ENCODE results near the gene RMRP.

The RMRP gene

DNA sequence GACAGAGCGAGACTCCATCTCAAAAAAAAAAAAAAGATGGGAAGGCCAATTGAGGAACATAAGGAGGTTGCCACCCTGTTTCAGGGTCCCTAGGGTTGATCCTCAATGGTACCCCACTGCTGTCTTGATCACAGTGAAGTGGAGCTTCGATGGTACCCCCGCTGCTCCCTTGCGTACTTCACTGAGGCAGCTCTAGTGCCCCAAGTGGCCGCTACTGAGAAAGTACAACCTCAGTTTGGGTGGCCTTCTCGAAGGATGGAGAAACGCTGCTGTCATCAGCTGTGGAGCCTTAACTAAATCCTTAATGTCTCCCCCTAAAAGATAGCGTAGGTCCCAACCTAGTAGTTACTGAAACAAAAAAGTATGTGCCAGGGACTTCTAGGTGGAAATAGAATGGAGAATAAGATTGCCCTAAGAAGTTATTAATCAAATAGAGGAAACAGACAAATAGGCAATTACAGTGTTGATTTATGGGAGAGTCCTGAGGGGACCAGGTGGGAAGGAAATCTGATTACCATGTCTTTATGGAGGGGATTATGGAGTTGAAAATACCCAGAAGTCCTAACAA lies 46.5 kb downstream of the RMRP start:
- Histone ChIP-seq H3F3A (ENCODE audit: insufficient read depth, low read length) (no peaks in the 10 kb centered on the region), H3K4me2 (ENCODE audit: low read length) (no peak overlapping the region), H3K27ac (ENCODE audit: low read depth, low read length, poor library complexity, severe bottlenecking) (peak overlapping the region; percentile 7), H4K20me1 (ENCODE audit: insufficient read depth, low read length) (no peaks in the 10 kb centered on the region), H3K9ac (ENCODE audit: low read length) (no peak overlapping the region), H3K27me3 (ENCODE audit: insufficient read depth, low read length) (no peaks in the 10 kb centered on the region), H3K4me3 (ENCODE audit: low read depth, low read length, poor library complexity, severe bottlenecking) (no peak overlapping the region), H2AFZ (ENCODE audit: low read length) (no peak overlapping the region), H3K4me1 (ENCODE audit: insufficient read depth, low read length, severe bottlenecking) (peaks cover 47% of the 10 kb centered on the region), H3K9me3 (ENCODE audit: low read length) (no peaks in the 10 kb centered on the region), H3K36me3 (ENCODE audit: insufficient read depth, low read length) (peaks cover 90% of the 10 kb centered on the region; the same call in 1 of the 2 replicates), H3K79me2 (ENCODE audit: insufficient read depth, low read length) (peaks cover 7% of the 10 kb centered on the region; the same call in 1 of the 2 replicates), H3K9me2 (ENCODE audit: low read depth, low read length) (no peaks in the 10 kb centered on the region)
- no peak for TF ChIP-seq EZH2 (IDR thresholded peaks at IDR 0.05; ENCODE audit: borderline replicate concordance, low read length)
- TF ChIP-seq CTCF (IDR thresholded peaks at IDR 0.05; ENCODE audit: low read length): peak; percentile 76

DNA sequence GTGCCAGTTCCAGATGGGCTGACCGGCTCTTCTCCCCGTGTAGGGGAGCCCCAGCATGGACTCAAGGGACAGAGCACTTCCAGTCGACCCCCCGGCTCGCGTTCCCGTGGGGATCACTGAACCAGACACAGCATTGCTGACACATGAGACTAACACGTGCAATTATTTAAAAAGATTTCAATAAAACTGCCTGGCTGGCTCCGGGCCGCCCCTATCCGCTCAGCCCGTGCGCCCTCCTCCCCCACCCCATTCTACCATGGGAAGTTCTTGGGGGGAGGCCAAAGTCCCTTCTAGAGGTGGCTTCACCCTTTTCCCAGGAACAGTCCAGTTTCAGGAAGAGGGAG lies 48.0 kb downstream of the RMRP start:
- no peaks in the 10 kb centered on the region for H3F3A ChIP-seq (ENCODE audit: insufficient read depth, low read length)
- H3K4me3 ChIP-seq (ENCODE audit: low read depth, low read length, poor library complexity, severe bottlenecking): no peak overlapping the region
- H4K20me1 ChIP-seq (ENCODE audit: insufficient read depth, low read length): no peaks in the 10 kb centered on the region

GRCh38 chr9:35609001-35609819 lies 48.6 kb downstream of the RMRP start:
- Histone ChIP-seq H3K79me2 (ENCODE audit: insufficient read depth, low read length) (peaks cover 11% of the 10 kb centered on the region; the same call in 1 of the 2 replicates), H3K4me3 (ENCODE audit: low read depth, low read length, poor library complexity, severe bottlenecking) (no peak overlapping the region), H3K4me1 (ENCODE audit: insufficient read depth, low read length, severe bottlenecking) (peaks cover 45% of the 10 kb centered on the region), H3K9me2 (ENCODE audit: low read depth, low read length) (no peaks in the 10 kb centered on the region), H3K9ac (ENCODE audit: low read length) (peak overlapping the region; percentile 62), H3K4me2 (ENCODE audit: low read length) (peak overlapping the region; percentile 57), H3K27me3 (ENCODE audit: insufficient read depth, low read length) (no peaks in the 10 kb centered on the region), H3K9me3 (ENCODE audit: low read length) (no peaks in the 10 kb centered on the region), H4K20me1 (ENCODE audit: insufficient read depth, low read length) (no peaks in the 10 kb centered on the region), H3K27ac (ENCODE audit: low read depth, low read length, poor library complexity, severe bottlenecking) (peak overlapping the region; percentile 92), H3F3A (ENCODE audit: insufficient read depth, low read length) (no peaks in the 10 kb centered on the region), H2AFZ (ENCODE audit: low read length) (no peak overlapping the region), H3K36me3 (ENCODE audit: insufficient read depth, low read length) (peaks cover 70% of the 10 kb centered on the region; the same call in 1 of the 2 replicates)
- TF ChIP-seq EZH2 (IDR thresholded peaks at IDR 0.05; ENCODE audit: borderline replicate concordance, low read length) (no peak), CTCF (IDR thresholded peaks at IDR 0.05; ENCODE audit: low read length) (no peak)

More for the DNA sequence above, 48.0 kb downstream of the RMRP start:
- Histone ChIP-seq H3K27ac (ENCODE audit: low read depth, low read length, poor library complexity, severe bottlenecking) (peak overlapping the region; percentile 92), H3K9me3 (ENCODE audit: low read length) (no peaks in the 10 kb centered on the region), H2AFZ (ENCODE audit: low read length) (no peak overlapping the region), H3K4me2 (ENCODE audit: low read length) (peak overlapping the region; percentile 57), H3K79me2 (ENCODE audit: insufficient read depth, low read length) (peaks cover 11% of the 10 kb centered on the region; the same call in 1 of the 2 replicates), H3K27me3 (ENCODE audit: insufficient read depth, low read length) (no peaks in the 10 kb centered on the region), H3K4me1 (ENCODE audit: insufficient read depth, low read length, severe bottlenecking) (peaks cover 43% of the 10 kb centered on the region), H3K9me2 (ENCODE audit: low read depth, low read length) (no peaks in the 10 kb centered on the region), H3K9ac (ENCODE audit: low read length) (peak overlapping the region; percentile 62), H3K36me3 (ENCODE audit: insufficient read depth, low read length) (peaks cover 76% of the 10 kb centered on the region; the same call in 1 of the 2 replicates)
- TF ChIP-seq CTCF (IDR thresholded peaks at IDR 0.05; ENCODE audit: low read length): no peak

All from OCI-LY1 (cell line).